CD4-positive, alpha-beta T cell (primary cell): ENCODE data around the gene DTNBP1. TPM values are rescaled to one million over a fixed set of nuclear protein-coding genes. Genes with fewer than 3 reads are reported as not detected.

Experiments used
- ATAC-seq: fragments of 200-7000 bp; cut with Tn5 transposase; one replicate; pipeline ENCODE4 v1.10.0; 2022; ENCODE audit warnings: mild to moderate bottlenecking; ENCODE audit not compliant: poor library complexity
- CTCF ChIA-PET: fragments of 350-600 bp; sonication (Branson Sonifier 250); formaldehyde crosslinking; loops from one replicate; lab custom pipeline; 2021; ENCODE audit warnings: antibody characterized with exemption, inconsistent platforms; lab: Charles Lee
- POLR2A ChIA-PET: fragments of 350-600 bp; sonication (Branson Sonifier 250); formaldehyde crosslinking; loops from one replicate; lab custom pipeline; 2021; ENCODE audit warnings: antibody characterized with exemption, inconsistent platforms; lab: Charles Lee
- DNase-seq, 14 experiments: peaks; one replicate each; pipeline ENCODE4 v3.0.0-alpha.2; 2013 to 2020; ENCODE audit warnings: mixed read lengths in 2 of 14
- H3K27ac ChIP-seq, 2 donors: one replicate each; pipeline versions ENCODE4 v1.5.1 to v1.7.0; 2013; ENCODE audit warnings: low read length in 2 of 2, low read depth in 1 of 2, mild to moderate bottlenecking in 1 of 2
- H3K27me3 ChIP-seq, 2 experiments: 1 replicate in 1 of 2; 2 replicates in 1 of 2; pipeline versions ENCODE4 v1.6.1 to v1.7.0; 2013; ENCODE audit warnings: low read length in 2 of 2, control low read depth in 1 of 2, mild to moderate bottlenecking in 1 of 2, moderate library complexity in 1 of 2; ENCODE audit not compliant: insufficient read depth in 2 of 2, control insufficient read depth in 1 of 2
- H3K36me3 ChIP-seq: one replicate; pipeline ENCODE4 v1.6.1; 2013; ENCODE audit warnings: low read length, control low read depth; ENCODE audit not compliant: insufficient read depth
- H3K4me1 ChIP-seq: one replicate; pipeline ENCODE4 v1.6.1; 2013; ENCODE audit warnings: low read length, control low read depth; ENCODE audit not compliant: insufficient read depth
- H3K4me3 ChIP-seq: one replicate; pipeline ENCODE4 v1.5.1; 2013; ENCODE audit warnings: mild to moderate bottlenecking, low read length, moderate library complexity
- H3K9me3 ChIP-seq, 2 experiments: 1 replicate in 1 of 2; 2 replicates in 1 of 2; pipeline versions ENCODE4 v1.6.1 to v1.7.0; 2013; ENCODE audit warnings: low read length in 2 of 2, mild to moderate bottlenecking in 2 of 2, control low read depth in 1 of 2, moderate library complexity in 1 of 2; ENCODE audit not compliant: control insufficient read depth in 1 of 2, insufficient read depth in 1 of 2
- H3K27ac Mint-ChIP-seq: one replicate; pipeline ENCODE4 v1.8.0; 2020; ENCODE audit warnings: mixed read lengths
- H3K27me3 Mint-ChIP-seq: one replicate; pipeline ENCODE4 v1.8.0; 2021; ENCODE audit warnings: mixed read lengths
- H3K36me3 Mint-ChIP-seq: one replicate; pipeline ENCODE4 v1.8.0; 2021; ENCODE audit warnings: low read depth, mixed read lengths
- H3K4me1 Mint-ChIP-seq: one replicate; pipeline ENCODE4 v1.8.0; 2021; ENCODE audit warnings: low read depth, mixed read lengths
- H3K4me3 Mint-ChIP-seq: one replicate; pipeline ENCODE4 v1.8.0; 2020; ENCODE audit warnings: mild to moderate bottlenecking, mixed read lengths
- H3K9me3 Mint-ChIP-seq: one replicate; pipeline ENCODE4 v1.8.0; 2020; ENCODE audit warnings: mixed read lengths
- intact Hi-C, 2 experiments: fragments of 100-400 bp; cut with DNase I in 1 of 2; cut with micrococcal nuclease in 1 of 2; formaldehyde crosslinking; loops; one replicate each; pipeline versions ENCODE4 v1.15.1 to v1.9.0; 2023 to 2025; cut with DNase I, micrococcal nuclease
- total RNA-seq, 174 experiments: library from RNA in 2 of 174; stranded (reverse) in 2 of 174; gene quantifications; one replicate each; pipeline ENCODE4 v1.2.3 and lab custom pipeline; 2021 to 2026
- TF ChIP-seq, protein P1 (sequence below): fragments of 200-600 bp; IDR thresholded peaks from one replicate; pipeline ENCODE4 v1.8.0; 2022; ENCODE audit warnings: antibody characterized with exemption, mild to moderate bottlenecking

The DTNBP1 gene
- total RNA-seq, 2 experiments from 2014 or later = 14.5 to 14.7 TPM

DNA sequence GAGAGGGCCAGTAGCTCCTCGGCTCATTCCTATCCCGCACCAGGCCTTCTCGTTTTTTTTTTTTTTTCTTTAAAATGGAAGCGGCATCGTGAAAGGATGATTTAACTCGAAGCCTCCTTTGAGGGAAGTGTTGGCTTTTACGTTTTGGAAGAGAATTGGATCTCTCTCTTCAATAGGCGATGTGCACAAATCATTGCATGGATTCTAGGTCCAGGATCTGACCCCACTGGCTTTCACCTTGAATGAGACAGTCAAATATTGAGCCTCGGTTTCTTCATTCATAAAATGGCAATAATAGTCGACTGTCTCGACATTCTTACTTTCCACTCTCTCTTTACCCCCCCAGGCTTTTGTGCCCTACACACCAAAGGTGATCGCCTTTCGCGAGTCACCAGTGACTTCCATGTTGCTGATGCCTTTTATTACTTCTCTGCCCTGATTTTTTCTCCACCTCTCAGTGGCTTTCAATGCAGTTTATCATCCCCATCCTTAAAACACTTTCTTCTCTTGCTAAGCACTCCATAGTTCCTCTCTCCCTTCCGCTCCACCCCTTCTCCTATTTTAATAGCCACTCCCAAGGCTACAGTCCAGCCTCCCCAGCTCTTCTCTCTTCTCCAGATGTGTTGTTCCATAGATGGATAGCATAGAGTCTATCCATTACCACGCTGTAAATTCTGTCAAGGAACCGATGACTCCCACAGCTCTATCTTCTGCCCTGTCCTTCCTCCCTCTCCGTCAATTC lies 473 bp upstream of the DTNBP1 start:
- Histone ChIP-seq H3K27me3 (no peaks in the 10 kb centered on the region), H3K36me3 (peaks cover 2% of the 10 kb centered on the region), H3K4me1 (peaks cover 26% of the 10 kb centered on the region), H3K4me3 (peak overlapping the region; percentile 70), H3K9me3 (no peaks in the 10 kb centered on the region), H3K27ac (no peak overlapping the region)
- H3K4me3 Mint-ChIP-seq = peak overlapping the region; percentile 89
- DNase-seq (peak in 1 of 14 experiments; percentile 16), ATAC-seq (no peak)
- ChIA-PET CTCF (interaction anchor here (1.6 kb wide), 1 partner anchor 28 kb away, joined by 5 read pairs; no protein-coding TSS in a partner anchor), POLR2A (interaction anchor here (0.6 to 1.7 kb wide), 5 partner anchors 9 to 466 kb away, joined by 3 to 8 read pairs (median 4); partner anchors contain the start of gene MYLIP)
- H3K27ac Mint-ChIP-seq = peak overlapping the region; percentile 77
- no peaks in the 10 kb centered on the region for H3K9me3 Mint-ChIP-seq
- H3K36me3 Mint-ChIP-seq = peaks cover 9% of the 10 kb centered on the region
- intact Hi-C loops = loop anchor here in 1 of 2 experiments (5.0 to 10.0 kb wide), 3 partner anchors 418 to 1851 kb away; partner anchors contain the start of genes CD83, JARID2 and MCUR1
- TF ChIP-seq, protein P1, sequence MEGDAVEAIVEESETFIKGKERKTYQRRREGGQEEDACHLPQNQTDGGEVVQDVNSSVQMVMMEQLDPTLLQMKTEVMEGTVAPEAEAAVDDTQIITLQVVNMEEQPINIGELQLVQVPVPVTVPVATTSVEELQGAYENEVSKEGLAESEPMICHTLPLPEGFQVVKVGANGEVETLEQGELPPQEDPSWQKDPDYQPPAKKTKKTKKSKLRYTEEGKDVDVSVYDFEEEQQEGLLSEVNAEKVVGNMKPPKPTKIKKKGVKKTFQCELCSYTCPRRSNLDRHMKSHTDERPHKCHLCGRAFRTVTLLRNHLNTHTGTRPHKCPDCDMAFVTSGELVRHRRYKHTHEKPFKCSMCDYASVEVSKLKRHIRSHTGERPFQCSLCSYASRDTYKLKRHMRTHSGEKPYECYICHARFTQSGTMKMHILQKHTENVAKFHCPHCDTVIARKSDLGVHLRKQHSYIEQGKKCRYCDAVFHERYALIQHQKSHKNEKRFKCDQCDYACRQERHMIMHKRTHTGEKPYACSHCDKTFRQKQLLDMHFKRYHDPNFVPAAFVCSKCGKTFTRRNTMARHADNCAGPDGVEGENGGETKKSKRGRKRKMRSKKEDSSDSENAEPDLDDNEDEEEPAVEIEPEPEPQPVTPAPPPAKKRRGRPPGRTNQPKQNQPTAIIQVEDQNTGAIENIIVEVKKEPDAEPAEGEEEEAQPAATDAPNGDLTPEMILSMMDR = no peak
- peaks cover 34% of the 10 kb centered on the region for H3K4me1 Mint-ChIP-seq
- H3K27me3 Mint-ChIP-seq = no peaks in the 10 kb centered on the region

- no peaks in the 10 kb centered on the region for H3K27me3 ChIP-seq
- H3K27me3 Mint-ChIP-seq = no peaks in the 10 kb centered on the region
- TF ChIP-seq, protein P1 = no peak
- H3K4me3 Mint-ChIP-seq = peak overlapping the region; percentile 89
- peaks cover 48% of the 10 kb centered on the region for H3K4me1 Mint-ChIP-seq
- H3K36me3 Mint-ChIP-seq = peaks cover 9% of the 10 kb centered on the region
- no peaks in the 10 kb centered on the region for H3K9me3 ChIP-seq
- peak overlapping the region; percentile 27 to 45 for H3K27ac ChIP-seq
- intact Hi-C loops = loop anchor here in 1 of 2 experiments (5.0 to 10.0 kb wide), 3 partner anchors 417 to 1850 kb away; partner anchors contain the start of genes CD83, JARID2 and MCUR1
- ATAC-seq (no peak), DNase-seq (no peak)
- POLR2A ChIA-PET = interaction anchor here (0.9 to 1.7 kb wide), 7 partner anchors 8 to 518 kb away, joined by 4 to 8 read pairs (median 4); no protein-coding TSS in a partner anchor
- H3K4me1 ChIP-seq = peaks cover 26% of the 10 kb centered on the region
- CTCF ChIA-PET = interaction anchor here (0.6 to 1.6 kb wide), 2 partner anchors 10 to 30 kb away, joined by 3 to 5 read pairs; no protein-coding TSS in a partner anchor
- H3K9me3 Mint-ChIP-seq = no peaks in the 10 kb centered on the region
- H3K4me3 ChIP-seq = peak overlapping the region; percentile 70
- peak overlapping the region; percentile 77 for H3K27ac Mint-ChIP-seq
- peaks cover 4% of the 10 kb centered on the region for H3K36me3 ChIP-seq
These were observed 939 bp downstream of the DTNBP1 start for GRCh38 chr6:15661853-15662325.

DNA sequence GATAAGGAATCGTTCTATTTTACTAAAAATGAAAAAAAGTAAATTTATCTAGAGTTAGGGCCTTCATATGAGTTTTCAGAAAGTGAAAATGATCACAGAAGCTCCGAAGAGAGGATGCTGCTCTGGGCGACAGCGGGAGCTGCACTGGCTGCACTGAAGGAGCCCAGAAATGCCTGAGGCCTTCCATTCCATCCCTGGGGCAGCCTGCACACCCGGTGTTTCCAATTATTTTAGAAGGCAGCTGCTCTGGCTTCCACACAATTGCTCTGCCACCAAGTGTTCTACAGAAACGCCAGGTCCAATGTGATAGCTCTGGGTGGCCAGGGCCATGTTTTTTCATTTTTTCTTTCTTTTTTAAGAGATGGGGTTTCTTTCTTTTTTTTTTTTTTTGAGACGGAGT lies 3.6 kb downstream of the DTNBP1 start:
- H3K4me3 Mint-ChIP-seq = peak overlapping the region; percentile 8
- H3K27me3 ChIP-seq = no peaks in the 10 kb centered on the region
- no peaks in the 10 kb centered on the region for H3K9me3 Mint-ChIP-seq
- DNase-seq (no peak), ATAC-seq (no peak)
- no peaks in the 10 kb centered on the region for H3K9me3 ChIP-seq
- peaks cover 4% of the 10 kb centered on the region for H3K36me3 ChIP-seq
- peaks cover 53% of the 10 kb centered on the region for H3K4me1 Mint-ChIP-seq
- TF ChIP-seq, protein P1 = no peak
- no peaks in the 10 kb centered on the region for H3K27me3 Mint-ChIP-seq
- POLR2A ChIA-PET = interaction anchor here (0.9 kb wide), 1 partner anchor 13 kb away, joined by 3 read pairs; no protein-coding TSS in a partner anchor
- H3K4me3 ChIP-seq = no peak overlapping the region
- intact Hi-C loops = no loop called here
- peaks cover 26% of the 10 kb centered on the region for H3K4me1 ChIP-seq
- H3K36me3 Mint-ChIP-seq = peaks cover 9% of the 10 kb centered on the region
- H3K27ac ChIP-seq = no peak overlapping the region
- CTCF ChIA-PET = no interaction called here
- H3K27ac Mint-ChIP-seq = no peak overlapping the region
